K562 (cell line): ENCODE measurements around the gene E2F2. TPM values are rescaled to one million over a fixed set of nuclear protein-coding genes. Genes with fewer than 3 reads are reported as not detected.

Experiments used
- DMBX1 ChIP-seq: fragments of 250-450 bp; sonication (Bioruptor Pico); IDR thresholded peaks from 2 replicates; pipeline ENCODE4 v1.8.0; 2022; ENCODE audit warnings: inconsistent platforms, mild to moderate bottlenecking, moderate library complexity, borderline replicate concordance
- POLR3G ChIP-seq: IDR thresholded peaks from 2 replicates; pipeline ENCODE4 v1.6.1; 2011; ENCODE audit not compliant: insufficient read length, insufficient replicate concordance; ENCODE audit errors: extremely low read depth
- RBBP5 ChIP-seq: fragments of 200-600 bp; sonication (generic); IDR thresholded peaks from 2 replicates; pipeline ENCODE4 v1.6.1; 2012; ENCODE audit warnings: borderline replicate concordance, mild to moderate bottlenecking, low read length, control low read depth, inconsistent platforms; ENCODE audit not compliant: insufficient read depth, poor library complexity, severe bottlenecking
- SMAD1 ChIP-seq: fragments of 150-350 bp; IDR thresholded peaks from 2 replicates; pipeline ENCODE4 v1.6.1; 2014; ENCODE audit warnings: low read length, low read depth; ENCODE audit not compliant: partially characterized antibody
- TCF7 ChIP-seq: sonication (generic); IDR thresholded peaks from 2 replicates; pipeline ENCODE4 v1.6.1; 2016; ENCODE audit warnings: antibody characterized with exemption, borderline replicate concordance
- TGIF2 ChIP-seq: sonication (generic); formaldehyde crosslinking; IDR thresholded peaks from 2 replicates; pipeline ENCODE4 v1.8.1; 2022; ENCODE audit warnings: mild to moderate bottlenecking, missing genetic modification reagents, moderate library complexity
- ZNF140 ChIP-seq: fragments of 250-450 bp; sonication (Bioruptor Pico); IDR thresholded peaks from 2 replicates; pipeline ENCODE4 v1.8.0; 2021; ENCODE audit warnings: moderate library complexity, mild to moderate bottlenecking, inconsistent platforms
- polyA plus RNA-seq, 8 experiments: library from polyadenylated mRNA; depleted of rRNA in 4 of 8; stranded (reverse) in 5 of 8; unstranded in 3 of 8; fragments of >200 nt; fragmentation: Nextera tagmentation in 2 of 8; fragmentation: Illumina TruSeq in 1 of 8; extraction: Ambion mirVana in 2 of 8; extraction: Trizol in 1 of 8; gene quantifications; 2 replicates each; pipeline versions ENCODE4 v1.2.1 to v1.2.3, GENCODE V29; 2011 to 2014; ENCODE audit warnings: inconsistent platforms in 1 of 8, missing spikeins in 1 of 8
- total RNA-seq, 7 experiments: library from RNA; depleted of rRNA in 6 of 7; stranded (reverse); fragments of >200 nt in 6 of 7; fragmentation: Illumina TruSeq in 2 of 7; extraction: Trizol in 2 of 7; gene quantifications; 2 replicates each; pipeline versions ENCODE4 v1.2.1 to v1.2.3, GENCODE V29; 2011 to 2021; ENCODE audit warnings: low replicate concordance in 1 of 7
- TF ChIP-seq, protein P1 (sequence below): sonication (generic); formaldehyde crosslinking; IDR thresholded peaks from 2 replicates; pipeline ENCODE4 v1.5.0; 2020; ENCODE audit warnings: missing genetic modification reagents
- TF ChIP-seq, protein P2 (sequence below): fragments of 200-600 bp; sonication (generic); IDR thresholded peaks from one replicate; pipeline ENCODE4 v1.6.1; 2012; ENCODE audit warnings: mild to moderate bottlenecking, low read depth, low read length, inconsistent platforms
- TF ChIP-seq, protein P3 (sequence below): sonication (generic); IDR thresholded peaks from 2 replicates; pipeline ENCODE4 v1.6.1; 2016
- TF ChIP-seq, protein P4 (sequence below): fragments of 250-450 bp; sonication (Bioruptor Pico); IDR thresholded peaks from 2 replicates; pipeline ENCODE4 v1.8.0; 2022; ENCODE audit warnings: moderate library complexity, mild to moderate bottlenecking, inconsistent platforms

The E2F2 gene
- total and polyA plus RNA-seq, 9 of the 15 experiments (the other 6 are each of a cell fraction or from before 2014, with no cell fraction given) = 3.1 to 25.3 (median 11.4) TPM

DNA sequence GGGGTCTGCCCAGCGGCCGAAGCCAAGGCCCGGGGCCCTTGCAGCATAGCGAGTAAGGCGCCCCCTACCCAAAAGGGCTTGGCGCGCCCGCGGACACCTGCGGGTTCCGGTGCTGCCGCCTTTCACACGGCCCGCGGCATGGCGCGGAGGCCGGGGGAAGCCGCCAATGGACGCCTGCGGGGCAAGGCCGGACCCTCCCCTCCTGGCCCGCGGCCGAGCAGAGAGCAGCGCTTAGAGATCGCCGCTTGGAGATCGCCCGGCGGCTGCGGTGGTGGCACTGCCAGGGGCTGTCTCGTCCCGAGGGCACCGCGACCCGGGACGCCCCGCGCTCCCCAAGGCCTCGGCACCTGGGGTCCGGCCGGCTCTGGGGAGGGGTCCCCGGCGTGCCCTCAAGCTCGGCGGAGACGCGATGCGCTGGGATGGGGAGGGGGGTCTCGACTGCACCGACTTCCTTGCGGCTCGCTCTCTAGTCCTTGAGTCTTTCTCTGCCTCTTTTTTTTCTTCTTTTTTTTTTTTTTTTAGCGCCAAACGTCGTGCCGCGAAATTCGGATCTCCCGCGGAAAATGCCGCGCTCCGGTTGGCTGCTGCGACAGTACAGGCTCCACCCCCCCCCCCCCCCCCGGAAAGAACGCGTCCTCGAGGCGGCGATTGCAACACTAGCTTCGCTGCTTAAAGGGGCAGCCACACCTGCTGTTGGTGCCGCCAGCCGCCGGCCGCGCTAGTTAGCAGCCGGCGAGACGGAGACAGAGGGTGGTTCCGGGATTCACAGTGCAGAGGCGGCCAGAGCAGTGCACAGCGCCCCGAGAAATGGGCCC is at the start of gene E2F2 (continued):
- no peak for TF ChIP-seq ZNF140 (CRISPR knock-in tag)
- TF ChIP-seq SMAD1 = no peak
- TF ChIP-seq TGIF2 (CRISPR knock-in tag) = peak; percentile 81; the same call in 1 of the 2 replicates
- TF ChIP-seq, protein P1, sequence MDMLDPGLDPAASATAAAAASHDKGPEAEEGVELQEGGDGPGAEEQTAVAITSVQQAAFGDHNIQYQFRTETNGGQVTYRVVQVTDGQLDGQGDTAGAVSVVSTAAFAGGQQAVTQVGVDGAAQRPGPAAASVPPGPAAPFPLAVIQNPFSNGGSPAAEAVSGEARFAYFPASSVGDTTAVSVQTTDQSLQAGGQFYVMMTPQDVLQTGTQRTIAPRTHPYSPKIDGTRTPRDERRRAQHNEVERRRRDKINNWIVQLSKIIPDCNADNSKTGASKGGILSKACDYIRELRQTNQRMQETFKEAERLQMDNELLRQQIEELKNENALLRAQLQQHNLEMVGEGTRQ (CRISPR knock-in tag) = no peak
- TF ChIP-seq, protein P2, sequence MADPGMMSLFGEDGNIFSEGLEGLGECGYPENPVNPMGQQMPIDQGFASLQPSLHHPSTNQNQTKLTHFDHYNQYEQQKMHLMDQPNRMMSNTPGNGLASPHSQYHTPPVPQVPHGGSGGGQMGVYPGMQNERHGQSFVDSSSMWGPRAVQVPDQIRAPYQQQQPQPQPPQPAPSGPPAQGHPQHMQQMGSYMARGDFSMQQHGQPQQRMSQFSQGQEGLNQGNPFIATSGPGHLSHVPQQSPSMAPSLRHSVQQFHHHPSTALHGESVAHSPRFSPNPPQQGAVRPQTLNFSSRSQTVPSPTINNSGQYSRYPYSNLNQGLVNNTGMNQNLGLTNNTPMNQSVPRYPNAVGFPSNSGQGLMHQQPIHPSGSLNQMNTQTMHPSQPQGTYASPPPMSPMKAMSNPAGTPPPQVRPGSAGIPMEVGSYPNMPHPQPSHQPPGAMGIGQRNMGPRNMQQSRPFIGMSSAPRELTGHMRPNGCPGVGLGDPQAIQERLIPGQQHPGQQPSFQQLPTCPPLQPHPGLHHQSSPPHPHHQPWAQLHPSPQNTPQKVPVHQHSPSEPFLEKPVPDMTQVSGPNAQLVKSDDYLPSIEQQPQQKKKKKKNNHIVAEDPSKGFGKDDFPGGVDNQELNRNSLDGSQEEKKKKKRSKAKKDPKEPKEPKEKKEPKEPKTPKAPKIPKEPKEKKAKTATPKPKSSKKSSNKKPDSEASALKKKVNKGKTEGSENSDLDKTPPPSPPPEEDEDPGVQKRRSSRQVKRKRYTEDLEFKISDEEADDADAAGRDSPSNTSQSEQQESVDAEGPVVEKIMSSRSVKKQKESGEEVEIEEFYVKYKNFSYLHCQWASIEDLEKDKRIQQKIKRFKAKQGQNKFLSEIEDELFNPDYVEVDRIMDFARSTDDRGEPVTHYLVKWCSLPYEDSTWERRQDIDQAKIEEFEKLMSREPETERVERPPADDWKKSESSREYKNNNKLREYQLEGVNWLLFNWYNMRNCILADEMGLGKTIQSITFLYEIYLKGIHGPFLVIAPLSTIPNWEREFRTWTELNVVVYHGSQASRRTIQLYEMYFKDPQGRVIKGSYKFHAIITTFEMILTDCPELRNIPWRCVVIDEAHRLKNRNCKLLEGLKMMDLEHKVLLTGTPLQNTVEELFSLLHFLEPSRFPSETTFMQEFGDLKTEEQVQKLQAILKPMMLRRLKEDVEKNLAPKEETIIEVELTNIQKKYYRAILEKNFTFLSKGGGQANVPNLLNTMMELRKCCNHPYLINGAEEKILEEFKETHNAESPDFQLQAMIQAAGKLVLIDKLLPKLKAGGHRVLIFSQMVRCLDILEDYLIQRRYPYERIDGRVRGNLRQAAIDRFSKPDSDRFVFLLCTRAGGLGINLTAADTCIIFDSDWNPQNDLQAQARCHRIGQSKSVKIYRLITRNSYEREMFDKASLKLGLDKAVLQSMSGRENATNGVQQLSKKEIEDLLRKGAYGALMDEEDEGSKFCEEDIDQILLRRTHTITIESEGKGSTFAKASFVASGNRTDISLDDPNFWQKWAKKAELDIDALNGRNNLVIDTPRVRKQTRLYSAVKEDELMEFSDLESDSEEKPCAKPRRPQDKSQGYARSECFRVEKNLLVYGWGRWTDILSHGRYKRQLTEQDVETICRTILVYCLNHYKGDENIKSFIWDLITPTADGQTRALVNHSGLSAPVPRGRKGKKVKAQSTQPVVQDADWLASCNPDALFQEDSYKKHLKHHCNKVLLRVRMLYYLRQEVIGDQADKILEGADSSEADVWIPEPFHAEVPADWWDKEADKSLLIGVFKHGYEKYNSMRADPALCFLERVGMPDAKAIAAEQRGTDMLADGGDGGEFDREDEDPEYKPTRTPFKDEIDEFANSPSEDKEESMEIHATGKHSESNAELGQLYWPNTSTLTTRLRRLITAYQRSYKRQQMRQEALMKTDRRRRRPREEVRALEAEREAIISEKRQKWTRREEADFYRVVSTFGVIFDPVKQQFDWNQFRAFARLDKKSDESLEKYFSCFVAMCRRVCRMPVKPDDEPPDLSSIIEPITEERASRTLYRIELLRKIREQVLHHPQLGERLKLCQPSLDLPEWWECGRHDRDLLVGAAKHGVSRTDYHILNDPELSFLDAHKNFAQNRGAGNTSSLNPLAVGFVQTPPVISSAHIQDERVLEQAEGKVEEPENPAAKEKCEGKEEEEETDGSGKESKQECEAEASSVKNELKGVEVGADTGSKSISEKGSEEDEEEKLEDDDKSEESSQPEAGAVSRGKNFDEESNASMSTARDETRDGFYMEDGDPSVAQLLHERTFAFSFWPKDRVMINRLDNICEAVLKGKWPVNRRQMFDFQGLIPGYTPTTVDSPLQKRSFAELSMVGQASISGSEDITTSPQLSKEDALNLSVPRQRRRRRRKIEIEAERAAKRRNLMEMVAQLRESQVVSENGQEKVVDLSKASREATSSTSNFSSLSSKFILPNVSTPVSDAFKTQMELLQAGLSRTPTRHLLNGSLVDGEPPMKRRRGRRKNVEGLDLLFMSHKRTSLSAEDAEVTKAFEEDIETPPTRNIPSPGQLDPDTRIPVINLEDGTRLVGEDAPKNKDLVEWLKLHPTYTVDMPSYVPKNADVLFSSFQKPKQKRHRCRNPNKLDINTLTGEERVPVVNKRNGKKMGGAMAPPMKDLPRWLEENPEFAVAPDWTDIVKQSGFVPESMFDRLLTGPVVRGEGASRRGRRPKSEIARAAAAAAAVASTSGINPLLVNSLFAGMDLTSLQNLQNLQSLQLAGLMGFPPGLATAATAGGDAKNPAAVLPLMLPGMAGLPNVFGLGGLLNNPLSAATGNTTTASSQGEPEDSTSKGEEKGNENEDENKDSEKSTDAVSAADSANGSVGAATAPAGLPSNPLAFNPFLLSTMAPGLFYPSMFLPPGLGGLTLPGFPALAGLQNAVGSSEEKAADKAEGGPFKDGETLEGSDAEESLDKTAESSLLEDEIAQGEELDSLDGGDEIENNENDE = no peak
- TF ChIP-seq DMBX1 = no peak
- TF ChIP-seq, protein P3, sequence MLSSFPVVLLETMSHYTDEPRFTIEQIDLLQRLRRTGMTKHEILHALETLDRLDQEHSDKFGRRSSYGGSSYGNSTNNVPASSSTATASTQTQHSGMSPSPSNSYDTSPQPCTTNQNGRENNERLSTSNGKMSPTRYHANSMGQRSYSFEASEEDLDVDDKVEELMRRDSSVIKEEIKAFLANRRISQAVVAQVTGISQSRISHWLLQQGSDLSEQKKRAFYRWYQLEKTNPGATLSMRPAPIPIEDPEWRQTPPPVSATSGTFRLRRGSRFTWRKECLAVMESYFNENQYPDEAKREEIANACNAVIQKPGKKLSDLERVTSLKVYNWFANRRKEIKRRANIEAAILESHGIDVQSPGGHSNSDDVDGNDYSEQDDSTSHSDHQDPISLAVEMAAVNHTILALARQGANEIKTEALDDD = no peak; the same call in 1 of the 2 replicates
- TF ChIP-seq, protein P4, sequence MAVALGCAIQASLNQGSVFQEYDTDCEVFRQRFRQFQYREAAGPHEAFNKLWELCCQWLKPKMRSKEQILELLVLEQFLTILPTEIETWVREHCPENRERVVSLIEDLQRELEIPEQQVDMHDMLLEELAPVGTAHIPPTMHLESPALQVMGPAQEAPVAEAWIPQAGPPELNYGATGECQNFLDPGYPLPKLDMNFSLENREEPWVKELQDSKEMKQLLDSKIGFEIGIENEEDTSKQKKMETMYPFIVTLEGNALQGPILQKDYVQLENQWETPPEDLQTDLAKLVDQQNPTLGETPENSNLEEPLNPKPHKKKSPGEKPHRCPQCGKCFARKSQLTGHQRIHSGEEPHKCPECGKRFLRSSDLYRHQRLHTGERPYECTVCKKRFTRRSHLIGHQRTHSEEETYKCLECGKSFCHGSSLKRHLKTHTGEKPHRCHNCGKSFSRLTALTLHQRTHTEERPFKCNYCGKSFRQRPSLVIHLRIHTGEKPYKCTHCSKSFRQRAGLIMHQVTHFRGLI (CRISPR knock-in tag) = no peak
- TF ChIP-seq RBBP5 = peak; percentile 84
- TF ChIP-seq POLR3G = no peak
- no peak for TF ChIP-seq TCF7
